H9 (cell line): ENCODE measurements around the gene PAQR7. TPM values are rescaled to one million over a fixed set of nuclear protein-coding genes. Genes with fewer than 3 reads are reported as not detected.

Source experiments
- DNase-seq: peaks from one replicate; pipeline ENCODE4 v3.0.0-alpha.2; 2017
- H2AFZ ChIP-seq: one replicate; pipeline ENCODE4 v1.6.1; 2013; ENCODE audit warnings: mild to moderate bottlenecking, low read length, control low read depth, moderate library complexity
- H2AK5ac ChIP-seq: 2 replicates; pipeline ENCODE4 v1.6.1; 2013; ENCODE audit warnings: low read length, control low read depth, mixed read lengths; ENCODE audit not compliant: insufficient read length
- H2BK120ac ChIP-seq: one replicate; pipeline ENCODE4 v1.6.1; 2013; ENCODE audit warnings: low read depth, mild to moderate bottlenecking, low read length, control low read depth, inconsistent platforms; ENCODE audit not compliant: poor library complexity, severe bottlenecking
- H2BK12ac ChIP-seq: 2 replicates; pipeline ENCODE4 v1.6.1; 2013; ENCODE audit warnings: low read length, control low read depth, mixed read lengths, low read depth; ENCODE audit not compliant: insufficient read length
- H2BK15ac ChIP-seq: 2 replicates; pipeline ENCODE4 v1.6.1; 2013; ENCODE audit warnings: low read depth, low read length, control low read depth
- H2BK20ac ChIP-seq: one replicate; pipeline ENCODE4 v1.6.1; 2013; ENCODE audit warnings: low read depth, mild to moderate bottlenecking, low read length, control low read depth, inconsistent platforms; ENCODE audit not compliant: poor library complexity, severe bottlenecking
- H2BK5ac ChIP-seq: 2 replicates; pipeline ENCODE4 v1.6.1; 2013; ENCODE audit warnings: low read length, control low read depth, mixed read lengths; ENCODE audit not compliant: insufficient read length
- H3K14ac ChIP-seq: 2 replicates; pipeline ENCODE4 v1.6.1; 2013; ENCODE audit warnings: low read length, control low read depth; ENCODE audit not compliant: insufficient read depth
- H3K18ac ChIP-seq: 2 replicates; pipeline ENCODE4 v1.6.1; 2013; ENCODE audit warnings: low read depth, mild to moderate bottlenecking, mixed read lengths, low read length, control low read depth; ENCODE audit not compliant: insufficient read length
- H3K23ac ChIP-seq: 2 replicates; pipeline ENCODE4 v1.6.1; 2013; ENCODE audit warnings: low read length, control low read depth, mixed read lengths, low read depth; ENCODE audit not compliant: insufficient read length
- H3K23me2 ChIP-seq: 2 replicates; pipeline ENCODE4 v1.6.1; 2013; ENCODE audit warnings: low read depth, mild to moderate bottlenecking, mixed read lengths, low read length, control low read depth; ENCODE audit not compliant: insufficient read length, poor library complexity, severe bottlenecking
- H3K27ac ChIP-seq: 2 replicates; pipeline ENCODE4 v1.5.1; 2013; ENCODE audit warnings: low read length, control low read depth, mixed read lengths, low read depth; ENCODE audit not compliant: insufficient read length
- H3K27me3 ChIP-seq: 2 replicates; pipeline ENCODE4 v1.6.1; 2013; ENCODE audit warnings: low read length, control low read depth, inconsistent platforms; ENCODE audit not compliant: insufficient read depth
- H3K4ac ChIP-seq: 2 replicates; pipeline ENCODE4 v1.6.1; 2013; ENCODE audit warnings: low read depth, mild to moderate bottlenecking, control low read depth, inconsistent platforms, low read length, moderate library complexity
- H3K4me1 ChIP-seq: 2 replicates; pipeline ENCODE4 v1.6.1; 2013; ENCODE audit warnings: low read length, control low read depth, inconsistent platforms; ENCODE audit not compliant: insufficient read depth
- H3K4me2 ChIP-seq: 2 replicates; pipeline ENCODE4 v1.6.1; 2013; ENCODE audit warnings: low read length, control low read depth, mixed read lengths; ENCODE audit not compliant: insufficient read length, insufficient read depth
- H3K56ac ChIP-seq: 2 replicates; pipeline ENCODE4 v1.6.1; 2013; ENCODE audit warnings: low read depth, mild to moderate bottlenecking, mixed read lengths, low read length, control low read depth; ENCODE audit not compliant: insufficient read length
- H3K79me1 ChIP-seq: 2 replicates; pipeline ENCODE4 v1.6.1; 2013; ENCODE audit warnings: low read depth, mild to moderate bottlenecking, moderate library complexity, low read length, control low read depth, inconsistent platforms; ENCODE audit not compliant: insufficient read depth, poor library complexity, severe bottlenecking
- H3K79me2 ChIP-seq: 2 replicates; pipeline ENCODE4 v1.6.1; 2013; ENCODE audit warnings: low read length, control low read depth, inconsistent platforms; ENCODE audit not compliant: insufficient read depth
- H3K9ac ChIP-seq: 2 replicates; pipeline ENCODE4 v1.6.1; 2013; ENCODE audit warnings: low read length, control low read depth, mixed read lengths; ENCODE audit not compliant: insufficient read length; ENCODE audit errors: extremely low read depth
- H3K9me3 ChIP-seq: one replicate; pipeline ENCODE4 v1.6.1; 2013; ENCODE audit warnings: low read depth, low read length, inconsistent platforms; ENCODE audit not compliant: control insufficient read depth
- H3T11ph ChIP-seq: one replicate; pipeline ENCODE4 v1.6.1; 2013; ENCODE audit warnings: mild to moderate bottlenecking, low read length, control low read depth, inconsistent platforms
- H4K20me1 ChIP-seq: one replicate; pipeline ENCODE4 v1.6.1; 2013; ENCODE audit not compliant: control insufficient read depth, insufficient read length, insufficient read depth
- H4K5ac ChIP-seq: 2 replicates; pipeline ENCODE4 v1.6.1; 2013; ENCODE audit warnings: low read depth, mild to moderate bottlenecking, mixed read lengths, low read length, control low read depth; ENCODE audit not compliant: insufficient read length
- H4K8ac ChIP-seq: replicated peaks from 2 replicates; pipeline ENCODE4 v1.6.1; 2013; ENCODE audit warnings: low read length, control low read depth, mixed read lengths, low read depth; ENCODE audit not compliant: insufficient read length
- H4K91ac ChIP-seq: 2 replicates; pipeline ENCODE4 v1.6.1; 2013; ENCODE audit warnings: low read depth, mild to moderate bottlenecking, moderate library complexity, mixed read lengths, low read length, control low read depth; ENCODE audit not compliant: insufficient read length
- H3K27ac Mint-ChIP-seq, 3 experiments: 2 replicates in 2 of 3; 3 replicates in 1 of 3; pipeline ENCODE4 v1.8.0; 2020 to 2021; ENCODE audit warnings: mixed read lengths in 3 of 3, mild to moderate bottlenecking in 1 of 3, moderate library complexity in 1 of 3
- H3K27me3 Mint-ChIP-seq: 2 replicates; pipeline ENCODE4 v1.8.0; 2021; ENCODE audit warnings: low read depth, mild to moderate bottlenecking, moderate library complexity, mixed read lengths
- H3K36me3 Mint-ChIP-seq, 3 experiments: 2 replicates in 2 of 3; 3 replicates in 1 of 3; pipeline ENCODE4 v1.8.0; 2020 to 2021; ENCODE audit warnings: low read depth in 3 of 3, mixed read lengths in 3 of 3; ENCODE audit not compliant: insufficient read depth in 1 of 3
- H3K4me1 Mint-ChIP-seq, 2 experiments: 2 replicates each; pipeline ENCODE4 v1.8.0; 2020; ENCODE audit warnings: mixed read lengths in 2 of 2
- H3K4me3 Mint-ChIP-seq, 2 experiments: 2 replicates in 1 of 2; 3 replicates in 1 of 2; pipeline ENCODE4 v1.8.0; 2020 to 2021; ENCODE audit warnings: mild to moderate bottlenecking in 2 of 2, mixed read lengths in 2 of 2, moderate library complexity in 1 of 2
- H3K9me3 Mint-ChIP-seq, 2 experiments: 2 replicates in 1 of 2; 3 replicates in 1 of 2; pipeline ENCODE4 v1.8.0; 2020; ENCODE audit warnings: mild to moderate bottlenecking in 2 of 2, mixed read lengths in 2 of 2, moderate library complexity in 1 of 2
- CTCF ChIP-seq: fragments of 200-600 bp; sonication (generic); conservative IDR thresholded peaks from 3 replicates; pipeline ENCODE4 v1.8.0; 2021; ENCODE audit warnings: antibody characterized with exemption, mild to moderate bottlenecking
- WGBS: extraction: QIAGEN DNeasy Blood & Tissue Kit; methylation state at CpG from one replicate; pipeline ENCODE4 v1.1.7; 2013; ENCODE audit warnings: missing lambda C conversion rate, low lambda C conversion rate, mixed read lengths; ENCODE audit not compliant: insufficient read length; ENCODE audit errors: extremely low coverage; 5-methylcytosine and 5-hydroxymethylcytosine counted together
- total RNA-seq: library from RNA; stranded (reverse); gene quantifications from 2 replicates; pipeline ENCODE4 v1.2.1, GENCODE V29; 2021

PAQR7 gene
- total RNA-seq, 1 experiment from 2014 or later: 6.3 TPM

DNA sequence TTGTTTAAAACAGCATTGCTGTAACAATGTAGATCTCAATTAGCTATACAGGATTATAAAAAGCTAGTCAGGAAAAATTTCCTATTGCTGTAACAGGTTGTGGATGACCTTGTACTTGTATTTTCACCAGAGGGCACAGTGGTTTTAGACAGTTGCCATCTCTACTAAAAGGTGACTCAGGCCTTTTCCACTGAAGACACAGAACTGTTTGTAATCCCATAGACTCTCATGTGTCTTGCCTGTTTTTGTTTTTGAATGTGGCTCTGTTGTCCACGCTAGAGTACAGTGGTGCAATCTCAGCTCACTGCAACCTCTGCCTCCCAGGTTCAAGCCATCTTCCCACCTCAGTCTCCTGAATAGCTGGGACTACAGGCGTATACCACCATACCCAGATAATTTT lies 49.9 kb downstream of the PAQR7 start:
- no peak overlapping the region for H3K14ac ChIP-seq
- no peak overlapping the region for H3K4ac ChIP-seq
- H3K56ac ChIP-seq: no peak overlapping the region
- no peak overlapping the region for H3T11ph ChIP-seq
- no peak overlapping the region for H2BK15ac ChIP-seq
- no peak overlapping the region for H2BK12ac ChIP-seq
- H4K91ac ChIP-seq: no peak overlapping the region
- WGBS: no CpG with 5 or more reads among the region's 2 CpGs
- no peak overlapping the region for H3K9ac ChIP-seq
- H3K9me3 ChIP-seq: no peaks in the 10 kb centered on the region
- no peaks in the 10 kb centered on the region for H3K27me3 ChIP-seq
- H2BK20ac ChIP-seq: no peak overlapping the region
- H3K27me3 Mint-ChIP-seq: peaks cover 13% of the 10 kb centered on the region
- no peak overlapping the region for H3K18ac ChIP-seq
- H4K8ac ChIP-seq: no peak overlapping the region
- H3K4me2 ChIP-seq: no peak overlapping the region
- no peak for DNase-seq
- H3K27ac Mint-ChIP-seq: peak overlapping the region in 1 of 3 experiments; percentile 68; a peak in 1 of 7 replicates
- H4K20me1 ChIP-seq: no peaks in the 10 kb centered on the region
- no peak overlapping the region for H2AK5ac ChIP-seq
- H3K23me2 ChIP-seq: peaks cover 5% of the 10 kb centered on the region
- H2BK120ac ChIP-seq: no peak overlapping the region
- H2BK5ac ChIP-seq: no peak overlapping the region
- H3K4me1 Mint-ChIP-seq: peaks cover 10 to 13% of the 10 kb centered on the region in 2 experiments
- H3K9me3 Mint-ChIP-seq: no peaks in the 10 kb centered on the region
- 0 out of 2 replicates have a peak, but pooled peaks cover 4% of the 10 kb centered on the region for H3K4me1 ChIP-seq
- no peak overlapping the region for H3K23ac ChIP-seq
- no peak overlapping the region for H4K5ac ChIP-seq
- no peak overlapping the region for H3K4me3 Mint-ChIP-seq
- H3K79me1 ChIP-seq: no peaks in the 10 kb centered on the region
- H3K27ac ChIP-seq: no peak overlapping the region
- peaks cover 5 to 38% (median 28%) of the 10 kb centered on the region in 3 experiments; a peak in 6 of 7 replicates for H3K36me3 Mint-ChIP-seq
- H3K79me2 ChIP-seq: no peaks in the 10 kb centered on the region; the same call in 1 of the 2 replicates
- TF ChIP-seq CTCF: no peak
- H2AFZ ChIP-seq: no peak overlapping the region
